GM18861 (cell line): Measurements from ENCODE around the gene NEUROD2.
A peak's percentile ranks its signal among the peaks of the same experiment; 100 is the strongest.

Source experiments
- ATAC-seq: cut with Tn5 transposase; IDR thresholded peaks from one replicate; pipeline ENCODE4 v1.9.1; 2021; ENCODE audit not compliant: unreplicated experiment

NEUROD2 gene

DNA sequence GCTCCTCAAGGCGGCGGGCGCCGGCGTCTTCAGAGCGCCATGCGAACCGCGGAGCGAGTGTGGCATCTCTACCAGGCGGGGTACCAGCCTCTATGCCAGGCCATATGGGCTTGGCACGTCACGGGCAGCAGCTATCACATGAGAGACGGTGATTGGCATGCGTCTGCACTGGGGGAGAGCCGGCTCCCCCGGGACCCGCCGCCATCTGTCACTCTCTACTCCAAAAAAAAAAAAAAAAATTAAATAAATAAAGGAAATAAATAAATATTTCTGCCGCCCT is at the start of gene NEUROD2:
TSS of gene NEUROD2 (minus strand) at position 70 of the 280 bp plus-strand sequence. CDS start 1,321 bp downstream, outside the sequence.
- ATAC-seq = no peak

DNA sequence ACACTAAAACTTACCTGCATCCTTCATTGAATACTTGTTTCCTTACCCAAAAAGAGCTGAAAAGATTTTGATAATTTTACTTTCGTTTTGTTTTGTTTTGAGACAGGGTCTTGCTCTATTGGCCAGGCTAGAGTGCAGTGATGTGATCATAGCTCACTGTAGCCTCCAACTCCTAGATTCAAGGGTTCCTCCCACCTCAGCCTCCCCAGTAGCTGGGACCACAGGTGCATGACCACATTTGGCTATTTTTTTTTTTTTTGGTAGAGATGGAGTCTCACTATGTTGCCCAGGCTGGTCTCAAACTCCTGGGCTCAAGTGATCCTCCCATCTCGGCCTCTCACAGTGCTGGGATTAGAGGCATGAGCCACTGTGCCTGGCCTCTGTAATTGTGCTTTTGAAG is 47.4 kb upstream of the NEUROD2 start:
- no peak for ATAC-seq

DNA sequence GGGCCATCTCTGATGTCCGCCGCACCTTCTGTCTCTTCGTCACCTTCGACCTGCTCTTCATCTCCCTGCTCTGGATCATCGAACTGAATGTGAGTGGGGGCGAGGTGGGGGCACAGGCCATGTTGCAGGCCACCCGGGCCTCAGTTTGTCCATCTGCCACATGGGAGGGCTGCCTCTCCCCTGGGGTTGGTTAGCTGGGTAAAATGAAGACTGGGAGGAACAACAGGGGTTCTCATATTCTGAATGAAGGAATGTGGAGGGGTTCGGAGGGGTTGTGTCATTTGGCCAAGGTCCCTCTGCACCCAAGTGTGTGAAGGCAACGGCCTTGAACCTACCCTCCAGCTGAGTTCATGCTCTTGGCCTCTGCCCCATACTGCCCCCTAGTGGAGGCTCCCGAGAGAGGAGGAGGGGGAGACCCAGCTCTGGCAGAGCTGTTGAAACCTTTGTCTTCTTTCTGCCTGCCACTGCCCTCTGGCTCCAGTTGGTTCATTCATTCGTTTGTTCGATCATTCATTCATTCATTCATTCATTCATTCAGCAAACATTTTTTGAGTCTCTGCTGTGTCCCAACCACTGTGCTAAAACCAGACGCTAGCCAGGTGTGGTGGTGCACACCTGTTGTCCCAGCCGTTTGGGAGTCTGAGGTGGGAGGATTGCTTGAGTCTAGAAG is 46.1 kb upstream of the NEUROD2 start:
- ATAC-seq = no peak

DNA sequence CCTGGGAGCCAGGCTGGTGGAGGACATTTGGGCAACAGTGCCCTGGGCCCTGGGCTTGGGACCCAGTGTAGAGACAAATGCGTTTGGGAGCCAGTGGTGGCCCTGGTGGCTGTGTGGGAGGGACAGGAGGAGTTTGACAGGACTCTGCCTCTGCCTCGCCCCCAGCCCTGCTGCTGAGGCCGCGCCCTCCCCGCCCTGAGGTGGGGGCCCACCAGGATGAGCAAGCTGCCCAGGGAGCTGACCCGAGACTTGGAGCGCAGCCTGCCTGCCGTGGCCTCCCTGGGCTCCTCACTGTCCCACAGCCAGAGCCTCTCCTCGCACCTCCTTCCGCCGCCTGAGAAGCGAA is 45.6 kb upstream of the NEUROD2 start:
- no peak for ATAC-seq

DNA sequence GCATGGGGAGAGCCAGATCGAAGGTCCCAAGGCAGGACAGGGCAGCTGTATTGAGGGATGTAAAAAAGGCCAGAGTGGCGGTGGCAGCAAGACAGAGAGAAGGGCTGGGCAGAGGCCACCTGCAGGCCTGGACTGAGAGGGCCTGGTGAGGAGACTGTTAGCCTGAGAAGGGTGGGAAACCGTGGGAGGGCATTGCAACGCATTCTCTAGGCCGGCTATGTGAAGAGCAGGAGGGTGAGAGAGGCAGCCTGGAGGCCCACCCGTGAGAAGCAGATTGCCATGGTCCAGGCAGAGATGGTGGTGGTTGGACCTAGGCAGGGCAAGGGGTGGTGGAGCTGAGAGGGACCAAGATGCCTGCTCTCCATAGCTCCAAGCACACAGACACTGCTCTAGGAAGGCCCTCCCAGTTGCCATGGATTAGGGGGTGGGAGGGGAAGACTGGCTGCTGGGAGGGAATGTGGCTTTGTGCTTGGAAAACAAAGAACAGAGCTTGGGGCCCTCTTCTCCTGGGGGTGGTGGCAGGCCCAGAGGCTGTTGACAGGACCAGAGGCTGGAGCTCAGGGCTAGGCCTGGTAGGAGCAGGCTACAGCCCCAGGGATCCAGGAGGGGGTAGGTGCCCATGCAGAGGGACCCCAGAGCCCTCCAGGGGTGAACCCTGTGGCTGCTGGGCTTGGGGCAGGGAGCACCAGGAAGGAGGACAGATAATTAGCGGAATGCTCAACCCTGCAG is 45.0 kb upstream of the NEUROD2 start:
- no peak for ATAC-seq

DNA sequence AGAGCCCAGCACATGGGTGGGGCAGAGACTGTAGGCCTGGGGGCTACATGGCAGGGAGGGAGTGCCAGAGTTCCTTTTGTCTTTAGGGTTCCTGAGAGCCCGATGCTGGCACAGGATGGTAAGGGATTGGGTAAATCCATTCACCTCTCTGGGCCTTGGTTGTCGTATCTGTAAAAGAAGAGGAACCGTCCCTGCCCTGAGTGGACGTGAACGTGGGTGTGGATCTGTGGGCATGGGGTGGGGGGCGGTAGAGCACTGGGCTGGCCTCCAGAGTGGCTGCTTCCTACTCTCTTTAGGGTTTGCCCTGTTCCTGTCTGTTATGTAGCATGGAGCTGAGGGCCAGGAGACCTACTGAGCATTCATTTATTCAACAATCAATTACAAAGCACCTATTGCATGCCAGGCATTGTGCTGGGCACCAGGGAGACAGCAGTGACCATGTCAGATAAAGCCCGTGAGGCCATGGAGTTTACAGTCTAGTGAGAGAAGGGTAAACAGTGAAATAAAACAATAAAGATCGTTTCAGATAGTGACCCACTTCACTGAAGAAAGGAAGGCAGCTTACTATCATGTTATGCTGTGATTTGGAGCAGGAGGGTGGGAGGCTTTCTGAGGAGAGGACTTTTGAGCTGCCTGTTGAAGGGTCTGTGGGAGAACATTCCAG is 44.3 kb upstream of the NEUROD2 start:
- ATAC-seq = no peak

DNA sequence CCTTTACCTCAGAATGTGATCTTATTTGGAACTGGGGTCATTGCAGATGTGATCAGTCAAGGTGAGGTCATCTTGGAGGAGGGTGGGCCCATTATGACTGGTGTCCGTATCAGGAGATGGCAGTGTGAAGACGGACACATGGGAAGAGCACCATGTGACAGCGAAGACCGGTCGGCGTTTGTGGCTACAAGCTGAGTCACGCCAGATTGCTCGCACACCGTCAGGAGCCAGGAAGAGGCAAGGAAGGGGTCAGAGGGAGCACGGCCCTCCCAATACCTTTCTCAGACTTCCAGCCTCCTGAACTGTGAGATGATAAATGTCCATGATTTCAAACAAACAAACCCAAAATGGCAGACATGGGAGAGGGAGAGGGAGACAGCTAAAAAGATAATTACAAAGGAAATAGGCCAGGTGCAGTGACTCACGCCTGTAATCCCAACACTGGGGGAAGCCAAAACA is 42.4 kb upstream of the NEUROD2 start:
- no peak for ATAC-seq

DNA sequence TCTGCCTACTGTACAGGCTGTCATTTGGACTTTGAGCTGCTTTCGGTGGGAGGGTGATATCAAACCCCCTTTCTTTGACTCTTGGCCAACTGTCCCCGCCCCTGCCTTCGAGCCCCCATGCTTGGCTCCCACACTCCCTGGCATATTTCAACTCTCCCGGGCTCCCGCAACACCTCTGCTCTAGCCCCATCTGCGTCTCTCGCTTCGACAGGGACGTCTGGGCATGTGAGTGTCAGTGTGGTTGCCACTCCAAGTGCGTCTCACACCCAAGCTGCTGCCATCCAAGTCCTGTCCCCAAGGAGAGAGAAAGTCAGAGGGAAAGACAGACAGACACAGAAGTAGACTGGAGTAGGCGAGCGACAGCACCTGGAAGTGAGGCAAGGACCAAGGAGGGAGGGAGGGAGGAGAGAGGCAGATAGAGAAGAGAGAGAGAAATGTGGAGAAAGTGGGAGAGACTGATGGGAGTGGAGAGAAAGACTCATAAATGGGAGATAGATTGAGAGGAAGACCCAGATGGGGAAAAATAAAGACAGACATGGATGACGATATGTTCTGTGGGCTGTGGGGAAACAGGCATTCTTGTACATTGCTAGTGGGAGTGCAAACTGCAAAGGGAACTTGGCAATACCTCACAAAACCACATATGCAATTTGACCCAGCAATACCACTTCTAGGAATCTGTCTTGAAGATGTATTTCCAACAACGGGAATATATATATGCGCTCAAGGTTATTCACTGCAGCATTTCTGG is 41.1 kb upstream of the NEUROD2 start:
- no peak for ATAC-seq

DNA sequence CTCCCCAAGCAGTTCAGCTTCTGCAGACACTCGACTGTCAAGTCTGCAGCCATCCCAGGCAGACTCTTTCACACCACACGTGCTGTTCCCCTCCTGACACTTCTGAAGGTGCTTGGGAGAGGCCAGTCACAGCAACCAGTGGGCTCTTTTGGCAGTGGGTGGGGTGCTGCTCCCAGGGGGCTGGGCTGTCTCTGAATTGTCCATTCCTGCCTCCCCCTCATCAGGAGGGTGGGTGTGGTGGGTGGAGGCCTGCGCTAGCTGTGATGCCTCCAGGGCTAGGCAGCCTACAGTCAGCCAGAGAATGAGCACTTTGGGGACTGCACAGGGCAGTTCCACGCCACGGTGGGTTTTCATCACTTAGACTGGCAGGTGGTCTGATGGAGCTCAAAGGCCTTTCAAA is 39.5 kb upstream of the NEUROD2 start:
- ATAC-seq = no peak

DNA sequence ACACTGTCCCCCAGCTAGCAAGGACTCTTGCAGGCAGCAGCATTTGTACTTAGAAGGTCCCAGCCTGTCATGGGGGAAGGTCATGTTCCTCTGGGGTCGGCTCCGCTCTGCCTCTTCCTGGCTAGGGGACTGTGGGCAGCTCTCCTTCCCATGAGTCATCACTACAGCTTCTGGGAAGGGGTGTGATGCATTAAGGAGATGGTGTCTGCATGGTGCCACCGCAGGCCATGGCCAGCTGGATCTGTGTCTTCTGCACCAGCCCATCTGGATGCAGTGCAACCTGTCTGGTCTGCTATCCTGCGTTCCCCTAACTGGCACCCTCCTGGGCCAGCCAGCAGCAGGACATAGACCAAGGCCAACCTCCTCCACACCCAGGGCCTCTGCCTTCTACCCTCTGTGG is 35.6 kb upstream of the NEUROD2 start:
- ATAC-seq = no peak

DNA sequence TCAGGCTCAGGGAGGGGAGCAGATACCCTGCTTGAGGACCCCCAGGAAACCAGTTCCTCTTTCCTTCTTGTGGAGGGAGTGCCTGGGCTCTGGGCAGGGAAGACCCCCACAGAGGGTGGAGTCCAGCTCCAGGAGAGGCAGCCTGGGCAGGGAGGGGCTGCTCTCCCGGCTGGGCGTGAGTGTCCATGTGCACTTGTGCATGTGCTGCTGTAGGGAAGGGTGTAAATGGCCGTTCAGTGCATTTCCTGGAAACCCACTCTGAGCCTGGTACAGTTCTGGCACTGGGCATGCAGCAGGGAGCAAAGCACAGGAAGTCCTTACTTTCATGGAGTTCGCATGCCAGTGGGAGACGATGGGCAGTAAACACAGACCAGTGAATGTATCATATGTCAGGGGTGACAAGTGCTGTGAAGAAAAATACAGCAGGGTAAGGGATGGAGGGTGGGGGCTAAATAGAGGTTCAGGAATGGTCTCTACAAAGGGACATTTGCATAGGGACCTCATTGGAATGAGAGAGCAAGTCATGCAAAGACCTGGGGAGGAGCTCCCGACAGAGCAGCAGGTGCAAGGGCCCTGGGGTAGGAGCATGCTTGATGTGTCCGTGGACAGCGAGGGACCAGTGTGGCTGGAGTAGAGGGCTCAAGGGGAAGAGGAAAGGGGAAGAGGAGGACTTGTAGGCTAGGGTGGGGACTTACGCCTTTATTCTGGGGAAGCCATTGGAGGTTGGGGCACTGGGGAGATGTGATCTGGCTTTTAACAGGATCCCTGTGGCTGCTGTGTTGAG is 34.8 kb upstream of the NEUROD2 start:
- no peak for ATAC-seq

DNA sequence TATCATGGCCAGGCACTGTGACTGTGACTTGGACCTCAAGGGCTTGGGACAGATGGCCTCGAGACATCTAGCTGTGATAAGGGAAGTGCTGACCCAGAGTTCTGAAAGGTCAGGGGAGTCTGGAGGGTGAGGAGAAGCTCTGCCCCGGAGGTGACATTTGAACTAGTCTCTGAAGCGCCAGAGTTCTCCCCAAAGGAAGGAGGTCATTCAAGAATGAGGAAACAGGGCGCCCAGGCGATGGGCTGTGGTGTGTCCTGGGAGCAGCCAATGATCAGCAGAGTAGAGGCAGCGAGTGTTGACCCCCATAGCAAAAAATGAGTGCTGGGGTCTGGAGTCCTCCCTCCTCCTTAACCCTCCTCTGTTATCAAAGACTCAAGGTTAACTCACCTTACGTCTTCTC is 34.2 kb upstream of the NEUROD2 start:
- ATAC-seq = no peak

DNA sequence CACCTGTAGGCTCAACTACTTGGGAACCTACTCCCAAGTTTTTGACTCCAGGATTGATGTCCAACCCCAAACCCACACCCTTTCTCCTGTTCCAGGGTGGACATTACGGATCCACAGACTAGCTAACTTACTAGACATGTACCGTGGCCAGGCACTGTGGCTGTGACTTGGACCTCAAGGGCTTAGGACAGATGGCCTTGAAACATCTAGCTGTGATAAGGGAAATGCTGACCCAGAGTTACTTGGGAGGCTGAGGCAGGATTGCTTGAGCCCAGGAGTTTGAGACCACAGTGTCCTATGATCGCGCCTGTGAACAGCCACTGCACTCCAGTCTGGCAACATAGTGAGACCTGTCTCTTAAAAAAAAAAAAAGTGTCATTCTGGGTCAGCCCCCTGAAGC is 33.4 kb upstream of the NEUROD2 start:
- no peak for ATAC-seq

DNA sequence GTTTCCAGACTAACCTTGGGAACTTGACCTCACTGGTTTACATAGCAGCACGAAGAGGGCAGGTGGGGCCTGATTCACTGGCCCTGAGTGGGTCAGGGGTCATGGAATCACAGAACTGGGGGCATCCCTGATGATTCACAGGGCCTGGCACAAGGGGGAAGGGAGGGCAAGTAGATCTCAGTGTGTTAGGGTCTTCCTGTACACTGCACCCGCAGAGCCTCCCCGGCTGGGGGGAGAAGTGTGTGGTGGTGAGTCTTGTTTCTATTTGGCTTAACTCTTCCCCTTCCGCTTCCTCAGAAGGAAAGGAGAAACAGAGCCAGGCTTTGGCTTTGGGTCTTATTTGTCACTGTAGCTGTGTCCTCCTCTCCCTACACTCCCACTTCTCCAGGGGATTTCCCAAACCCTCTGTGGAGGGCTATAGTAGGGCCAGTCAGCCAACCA is 32.9 kb upstream of the NEUROD2 start:
- no peak for ATAC-seq

DNA sequence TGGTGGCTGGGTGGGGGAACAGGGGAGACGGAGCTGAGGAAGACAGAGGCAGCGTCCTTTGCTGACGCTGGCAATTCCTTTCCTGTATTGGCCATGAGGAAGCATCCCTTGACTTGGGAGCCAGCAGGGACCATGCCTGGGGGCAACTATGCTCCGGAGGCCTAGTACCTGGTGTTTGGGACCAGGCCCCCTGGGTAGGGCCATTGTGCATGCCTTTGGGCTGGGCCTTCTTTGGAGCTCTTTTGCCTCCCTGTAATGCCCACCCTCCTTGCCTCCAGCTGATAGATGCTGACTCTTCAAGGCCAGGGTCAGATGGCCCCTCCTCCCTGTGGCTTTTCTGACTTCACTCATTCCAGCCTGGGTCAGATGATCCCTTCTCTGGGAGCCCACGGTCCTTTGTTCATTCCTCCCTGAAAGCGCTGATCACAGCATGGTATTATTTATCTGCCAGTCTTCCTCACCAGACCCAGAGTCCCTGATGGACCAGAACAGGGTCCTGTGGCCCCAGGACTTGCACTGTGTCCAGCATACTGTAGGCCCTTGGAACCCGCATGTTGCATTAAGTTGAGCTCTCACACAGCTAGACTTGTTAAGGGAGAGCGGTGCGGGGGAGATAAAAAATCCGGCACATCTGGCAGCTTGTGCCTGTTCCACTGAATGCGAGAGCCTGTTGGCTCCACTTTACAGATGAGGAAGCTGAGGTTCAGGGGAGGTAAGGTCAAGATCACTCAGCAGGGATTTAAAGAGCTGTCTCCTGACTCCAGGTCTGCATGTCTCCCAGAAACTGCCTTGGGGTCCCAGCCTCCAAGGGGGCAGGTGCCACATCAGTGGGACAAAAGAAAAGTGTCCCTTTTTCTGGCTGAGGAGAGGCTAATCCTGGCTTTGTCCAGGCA is 32.1 kb upstream of the NEUROD2 start:
- no peak for ATAC-seq

DNA sequence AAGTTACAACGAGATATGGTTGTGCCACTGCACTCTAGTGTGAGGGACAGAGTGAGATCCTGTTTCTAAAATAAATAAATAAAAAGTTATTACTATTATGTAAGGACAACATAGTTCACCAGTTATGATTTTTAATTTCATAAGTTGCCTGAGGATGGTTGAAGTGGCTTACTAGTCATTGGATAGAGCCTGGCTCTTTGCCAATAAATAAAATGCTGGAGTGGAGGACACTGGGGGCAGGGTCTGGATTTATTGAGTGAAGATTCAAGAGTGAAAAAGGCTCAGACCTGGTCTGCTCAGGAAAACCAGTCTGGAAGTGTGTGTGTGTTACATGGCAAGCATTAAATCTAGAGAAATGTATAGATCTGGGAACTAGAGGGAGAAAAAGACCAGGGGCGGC is 31.3 kb upstream of the NEUROD2 start:
- no peak for ATAC-seq

DNA sequence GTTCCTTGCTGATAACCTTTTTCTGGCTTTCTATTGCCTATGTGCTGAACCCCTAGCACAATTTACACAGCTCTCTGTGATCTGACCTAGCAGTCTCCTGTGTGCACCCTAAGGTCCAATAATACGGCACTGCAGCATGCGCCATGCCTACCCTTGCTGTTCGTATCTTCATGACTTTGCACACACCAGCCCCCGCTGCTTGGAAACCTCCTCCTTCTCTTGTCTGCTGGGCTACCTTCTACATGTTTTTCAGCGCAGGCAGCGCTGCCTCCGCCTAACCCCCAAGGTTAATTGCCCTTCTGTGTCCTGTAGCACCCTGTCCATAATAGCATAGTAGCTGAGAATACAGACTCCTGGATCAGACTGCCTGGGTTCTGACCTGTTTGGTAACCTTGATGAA is 30.6 kb upstream of the NEUROD2 start:
- no peak for ATAC-seq

DNA sequence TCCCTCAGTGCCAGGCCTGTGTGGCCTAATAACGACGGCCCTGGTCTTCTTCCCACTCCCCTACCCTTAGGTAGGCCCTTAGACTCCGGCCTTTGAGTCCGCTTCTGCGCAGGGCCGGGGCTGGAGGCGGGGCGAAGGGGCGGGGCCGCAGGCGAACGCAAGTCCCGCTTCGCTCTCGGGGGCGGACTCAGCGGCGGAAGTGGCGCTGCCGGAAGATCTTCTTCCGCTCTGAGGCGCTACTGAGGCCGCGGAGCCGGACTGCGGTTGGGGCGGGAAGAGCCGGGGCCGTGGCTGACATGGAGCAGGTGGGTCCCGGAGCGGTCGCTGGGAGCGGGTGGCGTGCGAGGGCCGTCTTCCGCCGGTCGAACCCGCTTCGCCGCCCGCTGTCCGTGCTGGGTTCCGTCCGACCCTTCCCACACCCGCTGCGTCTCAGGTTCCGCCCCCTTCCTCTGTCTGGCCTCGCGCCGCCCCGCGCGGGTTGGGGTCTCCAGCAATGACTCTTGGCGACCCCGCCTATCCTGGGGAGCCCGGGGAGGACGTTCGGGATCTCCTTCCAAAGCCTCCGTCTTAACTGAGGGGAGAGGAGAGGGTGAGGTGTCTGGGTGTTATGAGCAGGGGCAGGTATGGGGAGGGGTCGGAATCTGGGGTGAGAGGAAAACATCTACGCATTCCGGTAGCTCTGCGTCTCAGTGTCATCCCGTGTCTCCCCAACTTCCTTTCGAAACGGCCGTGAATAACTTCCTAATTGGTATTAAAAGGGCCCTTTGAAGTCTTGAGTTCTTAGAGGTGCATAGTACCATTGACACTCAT is 29.4 kb upstream of the NEUROD2 start, which contains the start of gene STARD3:
TSS of gene STARD3 (plus strand) at position 218 of the 810 bp plus-strand sequence. CDS start 16,388 bp downstream, outside the sequence.
- peak; percentile 75 for ATAC-seq

DNA sequence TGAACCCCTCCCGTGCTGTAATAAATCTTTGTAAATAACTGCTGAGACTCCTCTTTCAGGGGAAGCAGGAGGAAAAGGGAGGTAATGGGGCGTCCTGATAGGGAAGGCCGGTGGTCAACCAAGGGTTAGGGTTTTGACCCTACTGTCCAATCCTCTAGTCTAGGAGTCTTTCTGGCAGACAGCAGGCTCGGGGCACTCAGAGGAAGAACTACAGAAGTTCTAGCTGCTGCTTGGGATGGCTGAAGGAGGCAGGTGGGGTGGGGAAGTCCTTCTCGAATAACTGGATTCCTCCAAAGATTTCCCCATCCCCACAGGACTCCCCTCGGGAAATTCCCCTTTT is 28.8 kb upstream of the NEUROD2 start:
- no peak for ATAC-seq
